Endothelial cell of umbilical vein (primary cell): ENCODE results near the gene TMEM151A. TPM values are rescaled to one million over a fixed set of nuclear protein-coding genes. Genes with fewer than 3 reads are reported as not detected.

ENCODE experiments used
- BruUV-seq: library from RNA; stranded (reverse); fragments of 400-500 nt; replicated peaks from 2 replicates; lab custom pipeline; 2021; lab: Mats Ljungman, UMichigan
- CTCF ChIA-PET: fragments of 300-600, 350-600 bp; sonication (Branson Sonifier 250); formaldehyde crosslinking; loops from one replicate; lab custom pipeline; 2021; ENCODE audit warnings: antibody characterized with exemption, inconsistent platforms; lab: Charles Lee
- POLR2A ChIA-PET: fragments of 300-600, 350-600 bp; sonication (Branson Sonifier 250); formaldehyde crosslinking; loops from one replicate; lab custom pipeline; 2021; ENCODE audit warnings: antibody characterized with exemption, inconsistent platforms; lab: Charles Lee
- DNase-seq: peaks from one replicate; pipeline ENCODE4 v3.0.0-alpha.2; 2011; ENCODE audit warnings: low read depth, low spot score
- FAIRE-seq: peaks from 2 replicates; lab custom pipeline; 2011; peaks lifted over from hg19 to GRCh38; lab: Jason Lieb, UNC
- H2AFZ ChIP-seq: 2 replicates; pipeline ENCODE4 v1.6.0; 2012; ENCODE audit warnings: low read depth, low read length, control low read depth, inconsistent platforms
- H3K27ac ChIP-seq: 2 replicates; pipeline ENCODE4 v1.5.1; 2011; ENCODE audit warnings: low read depth, mild to moderate bottlenecking, control low read depth, low read length, moderate library complexity; ENCODE audit not compliant: insufficient read depth
- H3K27me3 ChIP-seq, 2 experiments: 2 replicates each; pipeline versions ENCODE4 v1.6.0 to v1.6.1; 2011; ENCODE audit warnings: low read length in 2 of 2, mixed read lengths in 1 of 2; ENCODE audit not compliant: control insufficient read depth in 2 of 2, insufficient read depth in 2 of 2
- H3K36me3 ChIP-seq, 2 experiments: 2 replicates in 1 of 2; 3 replicates in 1 of 2; pipeline ENCODE4 v1.5.1; 2011; ENCODE audit warnings: low read length in 2 of 2, mild to moderate bottlenecking in 1 of 2, moderate library complexity in 1 of 2; ENCODE audit not compliant: control insufficient read depth in 2 of 2, insufficient read depth in 2 of 2; ENCODE audit errors: extremely low read depth in 1 of 2
- H3K4me1 ChIP-seq: 3 replicates; pipeline ENCODE4 v1.5.1; 2011; ENCODE audit warnings: mild to moderate bottlenecking, low read length; ENCODE audit not compliant: control insufficient read depth, insufficient read depth; ENCODE audit errors: extremely low read depth
- H3K4me2 ChIP-seq: 2 replicates; pipeline ENCODE4 v1.6.1; 2011; ENCODE audit warnings: low read length, control low read depth, mixed read lengths; ENCODE audit not compliant: insufficient read depth
- H3K4me3 ChIP-seq, 3 experiments: fragments of 200-600 bp in 1 of 3; sonication (generic), shearing (Covaris generic) in 1 of 3; replicated peaks in 1 of 3; 2 replicates each; pipeline ENCODE4 v1.5.1; 2011 to 2016; ENCODE audit warnings: control low read depth in 3 of 3, low read length in 3 of 3, mild to moderate bottlenecking in 2 of 3, inconsistent platforms in 1 of 3, low read depth in 1 of 3, moderate library complexity in 1 of 3; ENCODE audit not compliant: insufficient read depth in 1 of 3
- H3K79me2 ChIP-seq: 2 replicates; pipeline ENCODE4 v1.6.0; 2012; ENCODE audit warnings: low read length, inconsistent platforms; ENCODE audit not compliant: control insufficient read depth, insufficient read depth
- H3K9ac ChIP-seq: replicated peaks from 2 replicates; pipeline ENCODE3; 2011; ENCODE audit warnings: low read length, control low read depth; ENCODE audit not compliant: insufficient read depth; ENCODE audit errors: extremely low read depth
- H3K9me1 ChIP-seq: replicated peaks from 3 replicates; pipeline ENCODE4 v1.6.0; 2011; ENCODE audit warnings: mild to moderate bottlenecking, low read length; ENCODE audit not compliant: control insufficient read depth, insufficient read depth; ENCODE audit errors: extremely low read depth
- H3K9me3 ChIP-seq: replicated peaks from 2 replicates; pipeline ENCODE4 v1.5.1; 2012; ENCODE audit warnings: low read length, inconsistent platforms; ENCODE audit not compliant: control insufficient read depth, insufficient read depth
- H4K20me1 ChIP-seq: replicated peaks from 2 replicates; pipeline ENCODE3; 2011; ENCODE audit warnings: mild to moderate bottlenecking, low read length; ENCODE audit not compliant: control insufficient read depth, insufficient read depth; ENCODE audit errors: extremely low read depth
- CTCF ChIP-seq, 2 donors: IDR thresholded peaks; 1 replicate in 1 of 2; 2 replicates in 1 of 2; pipeline ENCODE4 v1.5.1; 2011; ENCODE audit warnings: low read length in 2 of 2, mild to moderate bottlenecking in 2 of 2, moderate library complexity in 2 of 2, control low read depth in 1 of 2, inconsistent platforms in 1 of 2, low read depth in 1 of 2; ENCODE audit not compliant: insufficient read depth in 1 of 2; ENCODE audit errors: extremely low read depth in 1 of 2
- EZH2 ChIP-seq: IDR thresholded peaks from 2 replicates; pipeline ENCODE4 v1.6.1; 2012; ENCODE audit warnings: borderline replicate concordance, low read depth, mild to moderate bottlenecking, moderate library complexity, low read length, inconsistent platforms; ENCODE audit not compliant: severe bottlenecking
- GATA2 ChIP-seq: IDR thresholded peaks from 2 replicates; pipeline ENCODE4 v1.7.0; 2011; ENCODE audit warnings: low read depth, mild to moderate bottlenecking, moderate library complexity, mixed read lengths, low read length; ENCODE audit not compliant: insufficient read length, insufficient read depth
- MYC ChIP-seq: IDR thresholded peaks from one replicate; pipeline ENCODE4 v1.6.1; 2011; ENCODE audit warnings: mild to moderate bottlenecking, low read depth, low read length
- dilution Hi-C: fragments of 300-500 bp; cut with MboI; formaldehyde crosslinking; loops from one replicate; pipeline ENCODE4 v1.15.0; 2019; ENCODE audit warnings: low sequenced_read_pairs; ENCODE audit not compliant: extremely low pct_ligation_motif_present
- intact Hi-C: fragments of 100-400 bp; cut with micrococcal nuclease; formaldehyde crosslinking; loops from one replicate; pipeline ENCODE4 v1.10.0; 2022
- polyA plus RNA-seq, 4 experiments: library from polyadenylated mRNA; depleted of rRNA in 3 of 4; stranded (reverse) in 3 of 4; unstranded in 1 of 4; fragments of >200 nt; gene quantifications; 2 replicates each; pipeline versions ENCODE4 v1.2.1 to v1.2.3, GENCODE V29; 2011 to 2012; ENCODE audit warnings: missing spikeins in 1 of 4
- total RNA-seq: library from RNA; stranded (reverse); gene quantifications from 2 replicates; pipeline ENCODE4 v1.2.3, GENCODE V29; 2021

The TMEM151A gene
- total and polyA plus RNA-seq, 2 donors (not counting 3 experiments of a cell fraction or from before 2014, with no cell fraction given) = not detected

GRCh38 chr11:66343176-66343575, 51.5 kb downstream of the TMEM151A start:
- dilution Hi-C loops = no loop called here
- no peaks in the 10 kb centered on the region for H3K27me3 ChIP-seq
- ChIA-PET POLR2A (no interaction called here), CTCF (no interaction called here)
- H3K27ac ChIP-seq = no peak overlapping the region
- TF ChIP-seq EZH2 (no peak), MYC (no peak), GATA2 (no peak), CTCF (IDR thresholded peaks at IDR 0.05; ENCODE audit: extremely low read depth in 1 of 2, insufficient read depth in 1 of 2, low read depth in 1 of 2, low read length in 2 of 2) (no peak)
- intact Hi-C loops = no loop called here
- FAIRE-seq = no peak
- H3K79me2 ChIP-seq = peaks cover 19% of the 10 kb centered on the region
- H3K9me3 ChIP-seq = no peaks in the 10 kb centered on the region
- H2AFZ ChIP-seq = no peak overlapping the region
- H3K9me1 ChIP-seq = no peaks in the 10 kb centered on the region
- H4K20me1 ChIP-seq = no peaks in the 10 kb centered on the region
- no peak overlapping the region for H3K4me2 ChIP-seq
- peaks cover 0 to 21% of the 10 kb centered on the region in 2 experiments for H3K36me3 ChIP-seq
- no TSS peak for BruUV-seq
- H3K4me1 ChIP-seq = peaks cover 14% of the 10 kb centered on the region
- no peak overlapping the region for H3K9ac ChIP-seq
- no peak for DNase-seq
- no peak overlapping the region for H3K4me3 ChIP-seq
